Nephron progenitor cell (in vitro differentiated cells): Measurements from ENCODE around the gene ESPL1.

Experiments used
- DNase-seq: peaks from one replicate; pipeline ENCODE4 v3.0.0; 2021
- H3K27ac Mint-ChIP-seq: 2 replicates; pipeline ENCODE4 v1.8.0; 2021; ENCODE audit warnings: mild to moderate bottlenecking, moderate library complexity, mixed read lengths
- H3K27me3 Mint-ChIP-seq: 2 replicates; pipeline ENCODE4 v1.8.0; 2021; ENCODE audit warnings: mild to moderate bottlenecking, low read depth, mixed read lengths; ENCODE audit not compliant: poor library complexity
- H3K36me3 Mint-ChIP-seq: 2 replicates; pipeline ENCODE4 v1.8.0; 2021; ENCODE audit warnings: low read depth, mixed read lengths
- H3K4me1 Mint-ChIP-seq: 2 replicates; pipeline ENCODE4 v1.8.0; 2021; ENCODE audit warnings: mixed read lengths
- H3K4me3 Mint-ChIP-seq: 2 replicates; pipeline ENCODE4 v1.8.0; 2021; ENCODE audit warnings: mild to moderate bottlenecking, moderate library complexity, mixed read lengths
- H3K9me3 Mint-ChIP-seq: 2 replicates; pipeline ENCODE4 v1.8.0; 2021; ENCODE audit warnings: mild to moderate bottlenecking, moderate library complexity, mixed read lengths
- TF ChIP-seq, protein P1 (sequence below): fragments of 200-600 bp; sonication (generic); IDR thresholded peaks from 2 replicates; pipeline ENCODE4 v1.5.0; 2021; ENCODE audit warnings: antibody characterized with exemption

ESPL1 gene

DNA sequence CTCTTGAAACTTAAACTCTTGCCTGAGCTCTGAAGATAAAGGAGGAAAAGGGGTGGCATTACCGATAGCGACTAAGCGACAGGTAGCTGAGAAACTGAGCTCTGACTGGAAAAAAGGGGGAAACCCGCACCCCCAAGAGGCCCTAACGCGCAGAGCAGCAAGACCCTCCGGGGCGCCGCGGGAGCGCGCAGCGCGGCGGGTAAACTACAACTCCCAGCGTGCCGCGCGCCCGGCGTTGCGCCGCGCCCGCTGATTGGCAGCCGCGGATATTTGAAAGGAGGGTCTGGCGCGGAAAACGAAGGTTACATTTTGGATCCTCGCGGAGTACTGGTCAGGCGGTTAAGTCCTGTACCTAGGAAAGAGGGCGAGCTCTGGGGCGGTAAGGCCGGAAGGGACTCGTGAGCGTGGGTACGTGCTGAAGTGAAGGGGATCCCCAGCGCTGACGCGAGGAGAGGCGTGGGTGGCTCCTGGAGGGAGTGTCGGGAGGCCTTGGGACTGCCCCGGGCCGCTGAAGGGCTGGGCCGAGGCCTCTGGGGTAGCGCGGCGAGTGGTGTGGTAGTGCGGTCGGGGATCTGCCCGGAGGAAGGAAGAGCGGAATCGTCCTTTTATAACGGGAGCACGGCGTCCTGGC lies at the start of gene ESPL1:
Gene ESPL1, plus strand, starts transcription at position 301 of the 631 bp plus-strand sequence. CDS start 468 bp downstream, outside the sequence.
- H3K9me3 Mint-ChIP-seq = no peaks in the 10 kb centered on the region
- DNase-seq = peak; percentile 82
- peak within 1 kb of the TSS; percentile 58 for H3K27ac Mint-ChIP-seq
- peaks cover 55% of the 10 kb centered on the region for H3K4me1 Mint-ChIP-seq
- peaks cover 3% of the 10 kb centered on the region for H3K27me3 Mint-ChIP-seq
- H3K4me3 Mint-ChIP-seq = peak within 1 kb of the TSS; percentile 98
- peaks cover 21% of the 10 kb centered on the region for H3K36me3 Mint-ChIP-seq
- TF ChIP-seq, protein P1, sequence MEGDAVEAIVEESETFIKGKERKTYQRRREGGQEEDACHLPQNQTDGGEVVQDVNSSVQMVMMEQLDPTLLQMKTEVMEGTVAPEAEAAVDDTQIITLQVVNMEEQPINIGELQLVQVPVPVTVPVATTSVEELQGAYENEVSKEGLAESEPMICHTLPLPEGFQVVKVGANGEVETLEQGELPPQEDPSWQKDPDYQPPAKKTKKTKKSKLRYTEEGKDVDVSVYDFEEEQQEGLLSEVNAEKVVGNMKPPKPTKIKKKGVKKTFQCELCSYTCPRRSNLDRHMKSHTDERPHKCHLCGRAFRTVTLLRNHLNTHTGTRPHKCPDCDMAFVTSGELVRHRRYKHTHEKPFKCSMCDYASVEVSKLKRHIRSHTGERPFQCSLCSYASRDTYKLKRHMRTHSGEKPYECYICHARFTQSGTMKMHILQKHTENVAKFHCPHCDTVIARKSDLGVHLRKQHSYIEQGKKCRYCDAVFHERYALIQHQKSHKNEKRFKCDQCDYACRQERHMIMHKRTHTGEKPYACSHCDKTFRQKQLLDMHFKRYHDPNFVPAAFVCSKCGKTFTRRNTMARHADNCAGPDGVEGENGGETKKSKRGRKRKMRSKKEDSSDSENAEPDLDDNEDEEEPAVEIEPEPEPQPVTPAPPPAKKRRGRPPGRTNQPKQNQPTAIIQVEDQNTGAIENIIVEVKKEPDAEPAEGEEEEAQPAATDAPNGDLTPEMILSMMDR = peak; percentile 45

- TF ChIP-seq, protein P1 = no peak
- Mint-ChIP-seq H3K27ac (no peak overlapping the region), H3K36me3 (peaks cover 5% of the 10 kb centered on the region), H3K4me1 (peaks cover 74% of the 10 kb centered on the region), H3K27me3 (no peaks in the 10 kb centered on the region), H3K4me3 (peak overlapping the region; percentile 95), H3K9me3 (no peaks in the 10 kb centered on the region)
- no peak for DNase-seq
These were observed 49.4 kb upstream of the ESPL1 start for GRCh38 chr12:53218551-53219291.

DNA sequence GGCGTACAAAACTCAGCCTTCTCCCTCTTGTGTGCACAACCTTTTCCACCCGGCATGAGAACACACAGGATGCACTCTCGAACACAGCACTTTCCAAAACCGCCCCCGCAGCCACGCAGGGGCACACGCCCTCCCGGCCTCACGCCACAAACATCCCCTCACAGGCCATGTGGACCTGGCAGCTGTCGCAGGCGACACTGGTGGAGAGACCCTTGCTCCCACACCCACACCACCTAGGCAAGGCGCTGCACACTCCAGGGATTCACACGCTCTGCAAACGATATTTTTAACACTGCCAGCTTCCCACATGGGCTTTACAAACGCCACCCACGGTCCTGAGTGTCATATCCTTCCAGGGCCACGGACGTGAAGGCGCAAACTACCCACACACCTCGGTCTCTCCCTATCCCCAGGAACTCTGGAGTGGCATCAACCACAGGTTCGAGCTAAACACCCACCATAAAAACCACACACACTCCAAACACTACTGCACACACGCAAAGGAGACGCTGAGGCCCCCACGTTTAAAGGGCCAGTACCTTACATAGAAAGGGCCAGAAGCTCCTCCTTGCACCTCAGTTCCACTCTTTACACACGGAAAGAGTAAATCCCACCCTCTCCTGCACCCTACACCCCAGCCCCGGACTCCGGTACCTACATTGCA lies 48.7 kb upstream of the ESPL1 start:
- TF ChIP-seq, protein P1 = no peak
- H3K27ac Mint-ChIP-seq = peak overlapping the region; percentile 43
- peaks cover 3% of the 10 kb centered on the region for H3K36me3 Mint-ChIP-seq
- no peak for DNase-seq
- peak overlapping the region; percentile 95 for H3K4me3 Mint-ChIP-seq
- peaks cover 79% of the 10 kb centered on the region for H3K4me1 Mint-ChIP-seq
- H3K9me3 Mint-ChIP-seq = no peaks in the 10 kb centered on the region
- no peaks in the 10 kb centered on the region for H3K27me3 Mint-ChIP-seq

GRCh38 chr12:53219956-53220693 lies 48.0 kb upstream of the ESPL1 start:
- Mint-ChIP-seq H3K4me3 (peak overlapping the region; percentile 95), H3K4me1 (peaks cover 81% of the 10 kb centered on the region), H3K9me3 (no peaks in the 10 kb centered on the region), H3K36me3 (no peaks in the 10 kb centered on the region), H3K27me3 (no peaks in the 10 kb centered on the region), H3K27ac (peak overlapping the region; percentile 25)
- peak; percentile 69 for DNase-seq
- TF ChIP-seq, protein P1 = no peak

DNA sequence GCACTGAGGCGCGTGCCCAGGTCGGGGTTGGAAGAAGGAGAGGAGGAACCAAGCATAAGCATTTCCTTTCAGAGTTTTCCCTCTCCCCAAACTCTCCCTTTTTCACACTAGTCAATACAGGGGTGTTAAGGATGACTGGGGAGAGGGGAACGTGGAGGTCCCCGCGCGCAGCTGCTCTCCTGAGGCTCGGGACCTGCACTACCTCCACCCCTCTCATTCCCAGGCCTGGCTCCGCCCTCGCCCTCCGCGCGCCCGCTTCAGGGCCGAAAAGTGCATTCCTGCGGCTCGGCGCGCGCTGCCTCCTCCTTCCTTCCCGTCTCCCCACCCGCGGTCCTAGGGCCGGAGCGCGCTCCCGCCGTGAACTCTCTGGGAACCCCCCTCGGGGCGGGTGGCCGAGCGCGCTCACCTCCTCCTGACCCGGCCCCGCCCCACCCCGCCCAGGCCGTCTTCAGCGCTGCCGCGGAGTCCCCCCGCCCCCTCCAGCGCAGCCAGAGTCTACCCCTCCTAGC lies 47.4 kb upstream of the ESPL1 start:
- H3K9me3 Mint-ChIP-seq = no peaks in the 10 kb centered on the region
- H3K4me3 Mint-ChIP-seq = peak overlapping the region; percentile 92
- no peaks in the 10 kb centered on the region for H3K27me3 Mint-ChIP-seq
- TF ChIP-seq, protein P1 = no peak
- H3K36me3 Mint-ChIP-seq = no peaks in the 10 kb centered on the region
- peaks cover 81% of the 10 kb centered on the region for H3K4me1 Mint-ChIP-seq
- DNase-seq = peak; percentile 94
- peak overlapping the region; percentile 94 for H3K27ac Mint-ChIP-seq
